Measurements from ENCODE around the gene CDKN2C. TPM values are rescaled to one million over a fixed set of nuclear protein-coding genes. Genes with fewer than 3 reads are reported as not detected.

Gene CDKN2C
- total and polyA plus RNA-seq, 12 donors, result 8.0 to 46.0 (median 24.3) TPM

DNA sequence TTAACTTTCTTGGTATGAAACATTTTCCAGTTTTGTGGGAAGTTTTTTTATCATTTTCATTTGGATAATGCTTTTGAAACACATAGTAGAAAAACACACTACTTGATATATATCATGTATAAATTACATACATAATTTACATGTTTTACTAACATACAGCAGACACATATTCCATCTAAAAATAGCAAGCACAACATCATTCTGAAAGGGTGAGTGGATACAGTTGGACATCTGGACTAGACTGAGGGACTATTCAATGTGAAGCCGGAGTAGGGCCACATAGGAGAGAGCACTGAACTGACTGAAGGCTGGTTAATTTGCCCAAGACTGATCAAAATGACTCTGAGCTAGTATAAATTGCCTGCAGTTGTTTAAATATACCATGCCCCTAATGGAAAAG, 11.7 kb downstream of the CDKN2C start:
- peak in 1 of 2 donors; percentile 30 for TF ChIP-seq POLR2A (IDR thresholded peaks at IDR 0.05)
- TF ChIP-seq, protein P1, sequence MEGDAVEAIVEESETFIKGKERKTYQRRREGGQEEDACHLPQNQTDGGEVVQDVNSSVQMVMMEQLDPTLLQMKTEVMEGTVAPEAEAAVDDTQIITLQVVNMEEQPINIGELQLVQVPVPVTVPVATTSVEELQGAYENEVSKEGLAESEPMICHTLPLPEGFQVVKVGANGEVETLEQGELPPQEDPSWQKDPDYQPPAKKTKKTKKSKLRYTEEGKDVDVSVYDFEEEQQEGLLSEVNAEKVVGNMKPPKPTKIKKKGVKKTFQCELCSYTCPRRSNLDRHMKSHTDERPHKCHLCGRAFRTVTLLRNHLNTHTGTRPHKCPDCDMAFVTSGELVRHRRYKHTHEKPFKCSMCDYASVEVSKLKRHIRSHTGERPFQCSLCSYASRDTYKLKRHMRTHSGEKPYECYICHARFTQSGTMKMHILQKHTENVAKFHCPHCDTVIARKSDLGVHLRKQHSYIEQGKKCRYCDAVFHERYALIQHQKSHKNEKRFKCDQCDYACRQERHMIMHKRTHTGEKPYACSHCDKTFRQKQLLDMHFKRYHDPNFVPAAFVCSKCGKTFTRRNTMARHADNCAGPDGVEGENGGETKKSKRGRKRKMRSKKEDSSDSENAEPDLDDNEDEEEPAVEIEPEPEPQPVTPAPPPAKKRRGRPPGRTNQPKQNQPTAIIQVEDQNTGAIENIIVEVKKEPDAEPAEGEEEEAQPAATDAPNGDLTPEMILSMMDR (IDR thresholded peaks at IDR 0.05), result no peak
- H3K9me3 ChIP-seq (replicated peaks in 1 of 3), result peaks cover 0 to 4% (median 0%) of the 10 kb centered on the region in 3 donors
- H3K27me3 ChIP-seq, result no peaks in the 10 kb centered on the region
- peaks cover 0 to 22% of the 10 kb centered on the region in 2 donors for H3K4me1 ChIP-seq (replicated peaks in 1 of 2)
- no peaks in the 10 kb centered on the region for H3K36me3 ChIP-seq (replicated peaks in 1 of 2)
- H3K27ac ChIP-seq, result peak overlapping the region in 3 of 5 donors; percentile 7 to 100 (median 98)
- no peak for DNase-seq
- WGBS, 4 donors, result 74 to 88% (median 84%) methylated on average over 1 of the region's 1 CpG
- intact Hi-C loops (cut with DNase I), result no loop called here
- no peak overlapping the region for H3K4me3 ChIP-seq

DNA sequence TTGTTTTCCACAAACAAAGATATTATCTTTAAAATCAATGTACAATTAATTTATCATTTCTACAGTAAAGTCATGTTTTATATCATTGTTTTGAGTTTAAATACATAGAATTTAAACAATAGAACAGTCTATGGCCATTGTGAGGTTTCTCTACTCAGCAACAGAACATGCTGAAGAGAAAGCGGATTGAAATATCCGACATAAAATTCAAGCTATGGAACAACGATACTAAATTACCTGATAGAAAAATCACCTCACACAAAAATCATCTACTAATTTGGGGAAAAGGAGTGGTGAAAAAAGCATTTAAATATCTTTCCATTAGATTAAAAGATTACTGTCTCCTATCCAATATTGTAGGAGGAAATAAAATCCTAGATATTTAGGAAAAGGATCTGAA, 12.6 kb downstream of the CDKN2C start:
- no peak for DNase-seq
- 93 to 94% (median 94%) methylated on average over 3 of the region's 3 CpGs for WGBS, 4 donors
- peak overlapping the region in 1 of 5 donors; percentile 17 for H3K27ac ChIP-seq
- intact Hi-C loops (cut with DNase I), result no loop called here
- peaks cover 0 to 4% (median 0%) of the 10 kb centered on the region in 3 donors for H3K9me3 ChIP-seq (replicated peaks in 1 of 3)
- no peak overlapping the region for H3K4me3 ChIP-seq
- H3K36me3 ChIP-seq (replicated peaks in 1 of 2), result no peaks in the 10 kb centered on the region
- TF ChIP-seq POLR2A (IDR thresholded peaks at IDR 0.05), result no peak
- TF ChIP-seq, protein P1 (IDR thresholded peaks at IDR 0.05), result no peak
- peaks cover 0 to 22% of the 10 kb centered on the region in 2 donors for H3K4me1 ChIP-seq (replicated peaks in 1 of 2)
- H3K27me3 ChIP-seq, result no peaks in the 10 kb centered on the region

DNA sequence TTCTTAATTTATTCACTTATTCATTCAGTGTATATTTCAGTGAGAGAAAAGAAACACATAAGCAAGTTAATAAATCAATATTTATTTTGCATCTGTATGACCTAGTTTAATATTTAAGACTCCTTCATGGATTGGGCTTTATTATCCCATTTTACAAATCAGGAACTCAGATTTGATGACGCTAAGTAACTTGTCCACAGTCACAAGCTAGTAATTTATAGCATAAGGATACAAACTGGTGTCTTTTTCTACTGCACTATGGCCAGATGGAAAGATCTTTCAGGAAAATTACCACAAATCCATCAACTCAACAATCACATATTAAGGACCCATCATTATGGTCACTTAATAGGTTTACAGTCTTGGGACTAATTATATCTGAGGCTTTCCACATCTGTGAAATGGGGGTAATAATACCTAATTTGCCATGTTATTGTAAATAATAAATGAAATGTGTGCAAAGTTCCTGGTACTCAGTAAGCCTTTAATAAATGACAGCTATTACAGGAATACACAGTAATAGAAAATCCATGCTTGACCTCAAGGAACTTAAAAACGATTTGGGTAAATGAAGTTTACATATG, 13.3 kb downstream of the CDKN2C start:
- H3K27me3 ChIP-seq, result no peaks in the 10 kb centered on the region
- H3K4me1 ChIP-seq (replicated peaks in 1 of 2), result peaks cover 0 to 22% of the 10 kb centered on the region in 2 donors
- TF ChIP-seq, protein P1 (IDR thresholded peaks at IDR 0.05), result no peak
- no peak for TF ChIP-seq POLR2A (IDR thresholded peaks at IDR 0.05)
- no peaks in the 10 kb centered on the region for H3K36me3 ChIP-seq (replicated peaks in 1 of 2)
- DNase-seq, result no peak
- H3K4me3 ChIP-seq, result no peak overlapping the region
- H3K27ac ChIP-seq, result peak overlapping the region in 2 of 5 donors; percentile 5 to 17
- WGBS, 4 donors, result 58 to 67% (median 60%) methylated on average over 2 of the region's 2 CpGs
- H3K9me3 ChIP-seq (replicated peaks in 1 of 3), result peaks cover 0 to 4% (median 0%) of the 10 kb centered on the region in 3 donors
- intact Hi-C loops (cut with DNase I), result no loop called here

DNA sequence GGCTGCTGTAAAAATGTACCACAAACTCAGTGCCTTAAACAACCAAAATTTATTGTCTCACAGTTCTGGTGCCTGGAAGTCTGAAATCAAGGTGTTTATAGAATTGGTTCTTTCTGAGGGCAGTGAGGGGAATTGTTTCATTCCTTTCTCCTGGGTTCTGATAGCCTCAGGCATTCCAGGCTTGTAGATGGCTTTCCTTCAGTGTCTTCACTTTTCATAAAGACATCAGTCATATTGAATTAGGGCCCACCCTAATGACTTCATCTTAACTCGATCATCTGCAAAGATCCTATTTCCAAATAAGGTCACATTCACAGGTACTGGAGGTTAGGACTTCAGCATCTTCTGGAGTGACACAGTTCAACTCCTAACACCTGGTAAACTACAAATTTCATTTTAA, 15.0 kb downstream of the CDKN2C start:
- peaks cover 0 to 4% (median 0%) of the 10 kb centered on the region in 3 donors for H3K9me3 ChIP-seq (replicated peaks in 1 of 3)
- TF ChIP-seq POLR2A (IDR thresholded peaks at IDR 0.05), result no peak
- TF ChIP-seq, protein P1 (IDR thresholded peaks at IDR 0.05), result no peak
- H3K27me3 ChIP-seq, result no peaks in the 10 kb centered on the region
- H3K36me3 ChIP-seq (replicated peaks in 1 of 2), result no peaks in the 10 kb centered on the region
- peak overlapping the region in 1 of 5 donors; percentile 7 for H3K27ac ChIP-seq
- intact Hi-C loops (cut with DNase I), result no loop called here
- peaks cover 0 to 15% of the 10 kb centered on the region in 2 donors for H3K4me1 ChIP-seq (replicated peaks in 1 of 2)
- 27 to 54% (median 49%) methylated on average over 1 of the region's 1 CpG for WGBS, 4 donors
- DNase-seq, result no peak
- no peak overlapping the region for H3K4me3 ChIP-seq

All from adrenal gland (tissue), 12 donors.